Central memory CD8-positive, alpha-beta T cell (primary cell): Measurements from ENCODE around the gene USHBP1.

Source experiments
- ATAC-seq: fragments of 150-1000 bp; cut with Tn5 transposase; replicated peaks from 2 replicates; pipeline ENCODE4 v1.10.0; 2022; ENCODE audit warnings: mild to moderate bottlenecking, moderate FRiP score, moderate number of reproducible peaks; ENCODE audit not compliant: poor library complexity, severe bottlenecking; ENCODE audit errors: extremely low read depth
- DNase-seq, 2 donors: peaks; one replicate each; pipeline ENCODE4 v3.0.0; 2021; ENCODE audit warnings: low spot score in 2 of 2
- H3K27ac Mint-ChIP-seq: one replicate; pipeline ENCODE4 v1.8.0; 2022; ENCODE audit warnings: low read depth, mild to moderate bottlenecking, moderate library complexity, mixed read lengths
- H3K27me3 Mint-ChIP-seq: one replicate; pipeline ENCODE4 v1.8.0; 2022; ENCODE audit warnings: mixed read lengths
- H3K36me3 Mint-ChIP-seq: one replicate; pipeline ENCODE4 v1.8.0; 2022; ENCODE audit warnings: mild to moderate bottlenecking, moderate library complexity, mixed read lengths; ENCODE audit not compliant: insufficient read depth
- H3K4me1 Mint-ChIP-seq: one replicate; pipeline ENCODE4 v1.8.0; 2022; ENCODE audit warnings: mixed read lengths
- H3K4me3 Mint-ChIP-seq: one replicate; pipeline ENCODE4 v1.8.0; 2022; ENCODE audit warnings: mild to moderate bottlenecking, moderate library complexity, mixed read lengths
- H3K9me3 Mint-ChIP-seq: one replicate; pipeline ENCODE4 v1.8.0; 2022; ENCODE audit warnings: mixed read lengths

The USHBP1 gene

DNA sequence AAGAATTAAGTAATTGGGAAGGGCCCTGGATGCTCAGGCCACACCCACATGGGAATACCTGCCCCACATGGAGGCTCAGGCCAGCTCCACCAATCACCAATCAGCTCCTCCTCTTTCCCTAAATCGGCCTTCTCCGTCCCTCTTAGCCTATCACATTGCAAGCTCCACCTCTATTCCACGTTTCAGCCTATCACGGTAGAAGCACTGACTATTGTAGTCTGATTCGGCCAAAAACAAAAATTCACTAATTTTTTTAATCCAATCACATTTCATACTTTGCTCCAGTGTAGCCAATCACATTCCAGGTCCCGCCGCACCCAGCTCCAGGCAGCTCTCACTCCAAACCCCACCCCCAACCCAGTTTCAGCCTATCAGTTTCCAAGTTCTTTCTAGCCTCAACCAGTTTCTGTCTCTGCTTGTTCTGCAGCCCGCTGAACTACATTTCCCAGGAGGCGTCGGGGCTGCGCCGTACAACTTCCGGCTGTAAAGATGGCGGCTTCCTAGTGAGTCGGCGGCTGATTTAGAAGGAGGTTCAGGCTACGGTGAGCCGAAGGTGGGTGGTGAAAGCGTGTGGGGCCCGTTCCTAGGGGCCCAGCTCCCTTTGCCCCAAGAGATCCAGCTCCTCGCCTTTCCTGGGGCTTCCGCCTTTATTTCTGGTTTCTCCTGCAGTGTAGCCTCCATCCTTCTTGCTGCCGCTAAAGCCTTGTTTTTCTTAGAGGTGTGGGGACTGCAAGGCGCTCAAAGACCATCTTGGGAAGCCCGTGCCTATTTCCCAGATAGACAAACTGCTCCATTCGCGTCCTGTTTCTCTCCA is 2.6 kb upstream of the USHBP1 start, which contains the start of gene BABAM1:
Gene BABAM1, plus strand, starts transcription at position 469 of the 814 bp plus-strand sequence. CDS start 1,364 bp downstream, outside the sequence.
- Mint-ChIP-seq H3K9me3 (no peaks in the 10 kb centered on the region), H3K27me3 (no peaks in the 10 kb centered on the region), H3K27ac (peak within 1 kb of the TSS; percentile 61), H3K36me3 (peaks cover 36% of the 10 kb centered on the region), H3K4me3 (peak within 1 kb of the TSS; percentile 72), H3K4me1 (peaks cover 13% of the 10 kb centered on the region)
- ATAC-seq (peak; percentile 95), DNase-seq (peak; percentile 78 to 94)

DNA sequence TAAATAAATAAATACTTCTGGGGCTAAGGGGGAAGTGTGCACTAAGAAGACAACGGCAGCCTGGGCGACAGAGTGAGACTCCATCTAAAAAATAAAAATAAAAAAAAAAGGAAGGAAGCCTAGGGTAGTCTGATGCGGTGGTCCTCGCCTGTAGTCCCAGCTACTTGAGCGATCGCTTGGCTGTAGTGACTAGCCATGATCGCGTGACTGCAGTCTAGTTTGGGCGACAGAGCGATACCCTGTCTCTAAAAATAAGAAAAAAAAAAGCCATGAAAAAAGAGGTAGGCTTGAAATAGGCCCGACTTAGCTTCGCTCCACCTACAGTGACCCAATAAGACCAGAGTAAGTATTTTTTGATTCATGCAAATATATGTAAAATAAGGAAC is 2.0 kb upstream of the USHBP1 start:
- H3K36me3 Mint-ChIP-seq: peaks cover 30% of the 10 kb centered on the region
- DNase-seq (no peak), ATAC-seq (peak; percentile 0)
- H3K9me3 Mint-ChIP-seq: no peaks in the 10 kb centered on the region
- no peaks in the 10 kb centered on the region for H3K27me3 Mint-ChIP-seq
- peak overlapping the region; percentile 72 for H3K4me3 Mint-ChIP-seq
- H3K4me1 Mint-ChIP-seq: peaks cover 13% of the 10 kb centered on the region
- peak overlapping the region; percentile 61 for H3K27ac Mint-ChIP-seq

DNA sequence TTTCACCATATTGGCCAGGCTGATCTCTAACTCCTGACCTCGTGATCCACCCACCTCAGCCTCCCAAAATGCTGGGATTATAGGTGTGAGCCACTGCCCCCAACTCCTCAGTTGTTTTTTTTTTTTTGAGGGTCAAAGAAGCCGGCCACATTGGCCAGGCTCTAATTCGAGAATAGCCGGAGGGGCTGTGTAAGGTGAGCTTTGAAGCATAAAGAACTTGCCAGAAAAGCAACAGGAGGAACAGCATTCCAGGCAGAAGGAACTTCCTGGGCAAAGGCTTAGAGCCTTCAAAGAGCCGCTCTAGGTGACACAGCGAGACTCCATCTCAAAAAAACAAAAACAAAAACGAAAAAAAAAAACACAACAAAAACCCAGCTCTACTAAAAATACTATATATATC is 1.5 kb upstream of the USHBP1 start:
- H3K4me1 Mint-ChIP-seq: peaks cover 14% of the 10 kb centered on the region
- DNase-seq (no peak), ATAC-seq (no peak)
- no peak overlapping the region for H3K4me3 Mint-ChIP-seq
- H3K27ac Mint-ChIP-seq: no peak overlapping the region
- peaks cover 25% of the 10 kb centered on the region for H3K36me3 Mint-ChIP-seq
- H3K9me3 Mint-ChIP-seq: no peaks in the 10 kb centered on the region
- H3K27me3 Mint-ChIP-seq: no peaks in the 10 kb centered on the region

DNA sequence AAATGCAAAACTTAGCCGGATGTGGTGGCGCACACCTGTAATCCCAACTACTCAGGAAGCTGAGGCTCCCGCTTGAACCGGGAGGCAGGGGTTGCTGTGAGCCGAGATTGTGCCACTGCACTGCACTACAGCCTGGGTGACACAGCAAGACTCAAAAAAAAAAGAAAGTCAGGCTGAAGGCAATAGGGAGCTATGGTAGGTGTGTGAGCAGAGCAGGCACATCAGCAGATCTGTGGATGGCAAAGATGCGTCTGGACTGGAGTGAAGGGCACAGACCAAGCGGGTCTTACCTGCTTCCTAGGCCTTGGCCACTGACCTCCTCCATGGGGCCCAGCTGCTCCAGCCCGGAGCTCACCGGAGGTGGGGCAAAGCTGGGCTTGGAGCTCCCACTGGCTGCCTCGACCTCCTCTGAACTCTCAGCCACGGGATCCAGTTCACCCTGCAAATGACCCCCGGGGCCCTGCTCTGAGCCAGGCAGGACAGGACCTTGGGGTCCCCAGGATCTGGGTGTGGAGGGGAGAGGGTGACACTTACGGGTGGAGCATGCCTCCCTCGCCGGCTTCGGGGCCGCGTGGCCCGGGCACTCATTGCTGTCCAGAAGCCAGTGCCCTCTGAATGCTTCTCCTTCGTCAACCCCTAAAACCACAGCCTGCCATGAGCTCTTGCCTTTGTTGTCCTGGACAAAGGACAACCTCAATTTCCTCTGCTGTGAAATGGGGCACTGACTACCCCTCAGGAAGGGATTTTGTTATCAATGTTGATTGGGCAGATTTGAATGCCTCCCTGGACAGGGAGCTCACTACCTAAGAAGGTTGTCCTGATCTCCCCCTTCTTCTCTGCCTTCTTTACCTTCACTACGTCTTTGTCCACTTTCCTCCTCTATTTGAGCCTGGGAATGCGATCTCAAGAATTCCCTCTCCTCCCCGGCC is 569 bp downstream of the USHBP1 start:
- Mint-ChIP-seq H3K27ac (no peak overlapping the region), H3K4me1 (peaks cover 20% of the 10 kb centered on the region), H3K9me3 (no peaks in the 10 kb centered on the region), H3K4me3 (no peak overlapping the region), H3K36me3 (peaks cover 12% of the 10 kb centered on the region), H3K27me3 (no peaks in the 10 kb centered on the region)
- DNase-seq (no peak), ATAC-seq (no peak)

DNA sequence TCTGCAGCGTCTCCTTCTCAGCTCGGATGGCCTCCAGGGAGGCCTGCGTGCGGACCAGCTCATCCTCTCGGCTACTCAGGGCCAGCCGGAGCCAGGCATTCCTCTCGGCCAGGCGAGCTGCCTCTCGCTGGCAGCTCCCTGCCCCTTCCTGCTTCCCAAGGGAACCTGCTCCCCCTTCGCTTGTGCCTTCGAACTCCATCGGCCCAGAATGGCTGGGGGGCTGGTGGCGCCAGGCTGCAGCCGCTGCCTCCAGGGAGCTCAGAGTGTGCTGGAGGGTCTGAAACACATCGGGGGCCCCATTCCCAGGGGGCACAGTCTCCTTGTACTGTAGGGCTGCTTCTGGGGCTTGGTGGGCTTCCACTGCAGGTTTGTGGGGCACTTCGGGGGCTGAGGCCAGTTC is 2.0 kb downstream of the USHBP1 start:
- no peaks in the 10 kb centered on the region for H3K27me3 Mint-ChIP-seq
- no peak overlapping the region for H3K4me3 Mint-ChIP-seq
- ATAC-seq (no peak), DNase-seq (no peak)
- H3K36me3 Mint-ChIP-seq: peaks cover 7% of the 10 kb centered on the region
- H3K27ac Mint-ChIP-seq: no peak overlapping the region
- peaks cover 13% of the 10 kb centered on the region for H3K4me1 Mint-ChIP-seq
- H3K9me3 Mint-ChIP-seq: no peaks in the 10 kb centered on the region

DNA sequence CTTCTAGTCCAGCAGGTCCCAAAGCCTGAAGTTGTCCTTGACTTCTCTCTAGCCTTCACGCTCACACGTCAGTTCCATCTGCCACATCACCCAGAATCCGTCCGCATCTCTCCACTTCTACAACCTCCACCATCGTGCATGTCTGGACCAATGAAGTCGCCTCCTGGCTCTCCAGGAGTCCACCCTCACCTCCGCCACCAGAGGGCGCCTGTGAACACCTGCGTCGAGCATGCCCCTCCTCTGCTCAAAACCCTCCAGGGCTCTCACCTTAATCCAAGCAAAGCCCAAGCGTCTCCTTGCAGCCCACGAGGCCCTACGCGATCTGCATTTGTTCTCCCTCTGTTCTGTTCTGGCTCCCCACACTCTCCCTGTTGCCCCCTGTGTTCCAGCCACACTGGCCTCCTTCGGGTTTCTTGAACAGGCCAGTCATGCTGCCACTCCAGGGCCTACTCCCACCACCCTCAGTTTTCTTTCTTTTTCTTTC is 3.7 kb downstream of the USHBP1 start:
- peak; percentile 100 for ATAC-seq
- no peak overlapping the region for H3K27ac Mint-ChIP-seq
- no peaks in the 10 kb centered on the region for H3K27me3 Mint-ChIP-seq
- peak; percentile 83 to 88 for DNase-seq
- H3K4me1 Mint-ChIP-seq: peaks cover 6% of the 10 kb centered on the region
- no peaks in the 10 kb centered on the region for H3K36me3 Mint-ChIP-seq
- no peak overlapping the region for H3K4me3 Mint-ChIP-seq
- H3K9me3 Mint-ChIP-seq: no peaks in the 10 kb centered on the region

DNA sequence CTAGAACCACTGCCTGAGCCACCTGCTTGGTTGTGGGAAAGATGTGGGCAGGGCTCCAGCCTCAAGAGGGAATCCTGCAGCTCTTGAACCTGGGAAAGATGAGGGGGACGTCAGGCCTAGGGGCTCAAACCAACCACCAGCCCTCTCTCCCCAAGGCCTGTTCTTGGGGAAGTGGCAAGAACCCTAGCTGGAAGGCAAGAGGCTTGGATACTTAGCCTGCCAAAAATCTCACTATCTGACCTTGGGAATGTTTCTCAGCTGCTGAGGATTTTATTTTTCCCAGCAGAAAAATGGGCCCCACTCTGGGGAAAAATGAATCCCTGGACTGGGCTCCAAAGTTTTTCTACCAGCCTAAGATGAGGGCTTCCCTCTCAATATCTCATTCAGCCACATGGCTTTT is 4.6 kb downstream of the USHBP1 start:
- no peaks in the 10 kb centered on the region for H3K9me3 Mint-ChIP-seq
- no peak overlapping the region for H3K27ac Mint-ChIP-seq
- no peak for ATAC-seq
- no peaks in the 10 kb centered on the region for H3K27me3 Mint-ChIP-seq
- no peak for DNase-seq
- no peak overlapping the region for H3K4me3 Mint-ChIP-seq
- no peaks in the 10 kb centered on the region for H3K36me3 Mint-ChIP-seq
- H3K4me1 Mint-ChIP-seq: peaks cover 6% of the 10 kb centered on the region

DNA sequence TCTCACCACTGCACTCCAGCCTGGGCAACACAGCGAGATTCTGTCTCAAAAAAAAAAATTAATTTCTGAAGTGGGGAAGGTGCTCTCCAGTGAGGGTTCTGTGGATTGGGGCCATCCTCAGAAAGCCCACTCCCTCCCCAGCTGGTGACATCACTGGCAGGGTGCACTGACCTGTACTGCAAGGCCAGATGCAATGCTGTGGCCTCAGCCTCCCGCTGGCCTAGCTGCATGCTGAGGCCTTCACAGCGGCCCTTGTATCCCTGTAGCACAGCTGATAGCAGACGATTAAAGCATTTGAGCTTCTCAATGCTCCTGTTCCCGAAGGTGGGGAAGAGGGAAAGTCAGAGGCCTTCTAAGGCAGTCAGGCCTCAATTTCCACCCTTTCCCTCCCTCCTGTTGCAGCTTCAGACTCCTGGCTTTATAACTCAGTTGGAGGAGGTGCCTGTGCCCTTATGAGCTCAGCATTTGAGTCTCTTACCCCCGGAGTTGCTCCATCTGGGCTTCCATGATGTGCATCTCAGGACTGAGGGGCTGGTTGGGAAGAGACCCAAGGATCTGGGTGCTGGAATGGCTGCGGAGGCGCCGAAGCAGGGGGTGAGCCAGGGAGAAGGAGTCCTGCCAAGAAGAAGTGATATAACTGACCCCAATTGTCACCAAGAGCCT is 5.3 kb downstream of the USHBP1 start:
- Mint-ChIP-seq H3K27ac (no peak overlapping the region), H3K9me3 (no peaks in the 10 kb centered on the region), H3K4me3 (no peak overlapping the region), H3K27me3 (no peaks in the 10 kb centered on the region), H3K4me1 (peaks cover 6% of the 10 kb centered on the region), H3K36me3 (no peaks in the 10 kb centered on the region)
- DNase-seq (no peak), ATAC-seq (no peak)

DNA sequence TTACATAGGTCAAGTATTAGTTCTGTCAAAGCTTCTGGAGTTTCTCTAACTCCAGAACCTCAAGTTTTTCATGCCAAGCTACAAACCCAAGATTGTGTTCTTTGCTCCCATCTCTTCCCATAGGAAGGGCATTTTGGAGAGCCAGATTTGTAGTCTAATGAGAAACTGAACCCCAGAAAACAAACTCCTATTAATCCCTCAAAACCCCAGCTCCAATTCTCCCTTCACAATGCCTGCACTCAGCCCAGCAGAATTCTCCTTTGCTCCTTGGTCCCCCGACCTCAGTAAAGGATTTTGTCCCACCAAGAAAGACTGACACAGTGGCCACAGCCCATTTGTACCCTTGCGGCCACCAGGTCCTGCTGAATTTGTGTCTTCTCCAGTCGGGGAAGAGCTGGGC is 8.4 kb downstream of the USHBP1 start:
- Mint-ChIP-seq H3K27ac (no peak overlapping the region), H3K27me3 (no peaks in the 10 kb centered on the region), H3K36me3 (no peaks in the 10 kb centered on the region), H3K4me1 (peaks cover 6% of the 10 kb centered on the region), H3K4me3 (no peak overlapping the region), H3K9me3 (no peaks in the 10 kb centered on the region)
- no peak for DNase-seq
- ATAC-seq: no peak

DNA sequence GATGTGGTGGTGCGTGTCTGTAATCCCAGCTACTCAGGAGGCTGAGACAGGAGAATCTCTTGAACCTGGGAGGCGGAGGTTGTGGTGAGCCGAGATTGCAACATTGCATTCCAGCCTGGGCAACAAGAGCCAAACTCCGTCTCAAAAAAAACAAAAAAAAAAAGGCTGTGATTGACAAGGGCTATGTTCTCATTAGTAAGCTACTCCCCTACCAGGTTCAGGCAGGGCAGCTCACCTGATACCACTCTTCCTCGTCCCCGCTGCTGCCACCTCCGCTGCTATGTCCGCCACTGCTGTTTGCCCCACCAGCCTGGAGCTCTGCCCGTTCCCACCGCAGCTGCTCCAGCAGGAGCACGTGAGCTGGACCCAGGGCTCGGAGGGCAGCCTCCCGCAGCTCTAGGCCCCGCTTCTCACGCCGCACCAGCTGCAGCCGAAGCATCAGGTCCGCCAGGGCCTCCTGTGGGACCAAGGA is 9.4 kb downstream of the USHBP1 start:
- no peak for ATAC-seq
- Mint-ChIP-seq H3K27ac (no peak overlapping the region), H3K4me3 (no peak overlapping the region), H3K36me3 (no peaks in the 10 kb centered on the region), H3K4me1 (no peaks in the 10 kb centered on the region), H3K27me3 (no peaks in the 10 kb centered on the region), H3K9me3 (no peaks in the 10 kb centered on the region)
- no peak for DNase-seq

DNA sequence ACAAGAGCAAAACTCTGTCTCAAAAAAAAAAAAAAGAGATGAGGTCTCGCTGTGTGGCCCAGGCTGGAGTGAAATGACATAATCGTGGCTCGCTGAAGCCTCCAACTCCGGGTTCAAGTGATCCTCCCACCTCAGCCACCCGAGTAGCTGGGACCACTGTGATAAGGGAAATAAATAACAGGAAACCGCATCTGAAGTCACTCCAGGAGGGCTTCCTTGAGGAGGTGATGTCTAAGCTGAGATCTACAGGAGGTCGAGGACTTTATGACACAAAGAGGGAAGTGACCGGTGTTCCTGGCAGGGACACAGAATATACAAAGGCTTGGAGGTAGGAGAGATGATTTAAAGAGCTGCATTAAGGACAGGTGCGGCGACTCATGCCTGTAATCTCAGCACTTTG is 9.9 kb downstream of the USHBP1 start:
- no peaks in the 10 kb centered on the region for H3K36me3 Mint-ChIP-seq
- ATAC-seq: no peak
- no peak overlapping the region for H3K4me3 Mint-ChIP-seq
- DNase-seq: no peak
- no peaks in the 10 kb centered on the region for H3K4me1 Mint-ChIP-seq
- H3K27me3 Mint-ChIP-seq: no peaks in the 10 kb centered on the region
- H3K9me3 Mint-ChIP-seq: no peaks in the 10 kb centered on the region
- H3K27ac Mint-ChIP-seq: no peak overlapping the region

DNA sequence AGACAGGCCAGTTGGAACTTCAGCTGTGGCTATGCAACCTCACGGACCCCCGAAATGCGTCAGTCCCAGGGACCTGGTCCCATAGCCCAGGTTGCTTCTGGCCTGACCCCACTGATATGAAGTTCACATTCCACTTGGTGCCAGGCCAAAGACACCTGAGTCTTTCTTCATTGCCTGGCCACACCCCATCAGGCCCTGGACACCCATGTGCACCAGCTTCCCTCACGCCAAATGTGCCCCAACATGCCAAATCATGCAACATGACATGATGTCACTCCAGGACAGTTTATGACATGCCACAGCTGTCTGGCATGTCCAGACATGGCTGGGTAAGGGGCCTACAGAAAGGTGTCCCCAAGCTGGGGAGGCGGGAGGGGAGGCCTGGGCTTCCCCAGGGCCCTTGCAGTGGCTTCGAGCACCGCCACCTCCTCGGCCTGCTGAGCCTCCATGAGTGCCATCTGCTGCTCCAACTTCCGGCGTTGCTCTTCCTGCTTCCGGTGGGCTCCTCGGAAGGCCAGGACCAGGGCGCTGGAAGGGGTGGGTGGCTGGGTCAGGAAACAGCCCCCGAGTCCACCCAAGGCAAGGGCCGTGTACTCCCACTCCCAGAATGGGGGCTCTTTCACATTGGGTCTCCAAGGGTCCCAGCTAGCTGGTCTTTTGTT is 14.5 kb downstream of the USHBP1 start:
- H3K36me3 Mint-ChIP-seq: peaks cover 3% of the 10 kb centered on the region
- H3K27ac Mint-ChIP-seq: no peak overlapping the region
- no peaks in the 10 kb centered on the region for H3K27me3 Mint-ChIP-seq
- H3K4me1 Mint-ChIP-seq: peaks cover 13% of the 10 kb centered on the region
- no peak overlapping the region for H3K4me3 Mint-ChIP-seq
- DNase-seq: no peak
- H3K9me3 Mint-ChIP-seq: no peaks in the 10 kb centered on the region
- no peak for ATAC-seq
